DOHH2 (cell line): ENCODE data around the gene AFF4.
A peak's percentile ranks its signal among the peaks of the same experiment; 100 is the strongest.

ENCODE experiments used
- H3F3A ChIP-seq: fragments of 200-600 bp; sonication (generic), shearing (Covaris generic); 2 replicates; pipeline ENCODE4 v1.6.0; 2016; ENCODE audit warnings: antibody characterized with exemption, mild to moderate bottlenecking; ENCODE audit not compliant: control insufficient read depth, insufficient read depth
- H3K27ac ChIP-seq: fragments of 200-600 bp; sonication (generic); 2 replicates; pipeline ENCODE4 v1.5.1; 2014; ENCODE audit warnings: low read depth, mild to moderate bottlenecking, low read length, moderate library complexity
- H3K27me3 ChIP-seq: fragments of 200-600 bp; sonication (generic); 2 replicates; pipeline ENCODE4 v1.6.1; 2014; ENCODE audit warnings: mild to moderate bottlenecking, low read length, mixed read lengths; ENCODE audit not compliant: control insufficient read depth
- H3K36me3 ChIP-seq: fragments of 200-600 bp; sonication (generic); 2 replicates; pipeline ENCODE4 v1.6.1; 2014; ENCODE audit warnings: mild to moderate bottlenecking, low read length, moderate library complexity, mixed read lengths; ENCODE audit not compliant: control insufficient read depth
- H3K4me1 ChIP-seq: fragments of 200-600 bp; sonication (generic); 2 replicates; pipeline ENCODE4 v1.6.1; 2014; ENCODE audit warnings: mild to moderate bottlenecking, low read length, mixed read lengths; ENCODE audit not compliant: control insufficient read depth
- H3K4me2 ChIP-seq: fragments of 200-600 bp; sonication (generic); 2 replicates; pipeline ENCODE4 v1.6.0; 2014; ENCODE audit warnings: mild to moderate bottlenecking, low read length, moderate library complexity
- H3K4me3 ChIP-seq: fragments of 200-600 bp; sonication (generic); 2 replicates; pipeline ENCODE4 v1.5.1; 2014; ENCODE audit warnings: mild to moderate bottlenecking, low read length, mixed read lengths
- H3K79me2 ChIP-seq: fragments of 200-600 bp; sonication (generic); 2 replicates; pipeline ENCODE4 v1.6.1; 2014; ENCODE audit warnings: mild to moderate bottlenecking, low read length, mixed read lengths; ENCODE audit not compliant: control insufficient read depth
- H3K9me2 ChIP-seq: fragments of 200-600 bp; sonication (generic); replicated peaks from 2 replicates; pipeline ENCODE4 v1.6.1; 2014; ENCODE audit warnings: mild to moderate bottlenecking, low read length, mixed read lengths; ENCODE audit not compliant: control insufficient read depth
- H3K9me3 ChIP-seq: fragments of 200-600 bp; sonication (generic); 2 replicates; pipeline ENCODE4 v1.6.1; 2014; ENCODE audit warnings: antibody characterized with exemption, low read length, mixed read lengths; ENCODE audit not compliant: control insufficient read depth, insufficient read depth
- H4K20me1 ChIP-seq: fragments of 200-600 bp; sonication (generic); 2 replicates; pipeline ENCODE4 v1.6.0; 2014; ENCODE audit warnings: low read depth, mild to moderate bottlenecking, antibody characterized with exemption, low read length, moderate library complexity; ENCODE audit not compliant: control insufficient read depth, insufficient read depth
- CTCF ChIP-seq: fragments of 200-600 bp; sonication (generic); IDR thresholded peaks from one replicate; pipeline ENCODE4 v1.5.1; 2014; ENCODE audit warnings: antibody characterized with exemption, mild to moderate bottlenecking, low read depth, low read length; ENCODE audit not compliant: poor library complexity, severe bottlenecking
- EZH2phosphoT487 ChIP-seq: fragments of 200-600 bp; sonication (generic); IDR thresholded peaks from 2 replicates; pipeline ENCODE4 v1.6.1; 2017; ENCODE audit warnings: borderline replicate concordance, mild to moderate bottlenecking, antibody characterized with exemption, low read length, moderate library complexity, mixed read lengths

AFF4 gene

DNA sequence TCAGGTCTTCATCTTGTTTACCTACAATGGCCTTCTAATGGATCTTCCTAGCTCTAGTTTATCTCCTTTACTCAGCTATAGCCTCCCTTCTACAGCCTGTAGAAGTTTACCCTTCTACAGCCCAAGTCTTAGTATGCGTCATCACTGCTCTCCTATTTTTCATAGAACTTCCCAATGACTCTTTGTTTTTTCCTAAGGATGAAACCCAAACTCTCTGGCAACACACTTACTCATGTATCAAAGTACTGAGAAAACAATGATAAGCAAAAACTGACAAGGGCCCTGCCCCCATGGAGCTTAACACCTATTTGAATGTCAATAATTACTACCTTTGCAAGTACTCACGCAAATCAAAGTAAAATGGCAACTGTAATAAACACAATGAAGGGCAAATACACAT, 56.3 kb downstream of the AFF4 start:
- peaks cover 30% of the 10 kb centered on the region for H3K36me3 ChIP-seq
- H3K27ac ChIP-seq, result no peak overlapping the region
- H3K9me3 ChIP-seq, result no peaks in the 10 kb centered on the region
- H3K4me2 ChIP-seq, result no peak overlapping the region
- no peak overlapping the region for H3K4me3 ChIP-seq
- no peaks in the 10 kb centered on the region; the same call in 1 of the 2 replicates for H3F3A ChIP-seq
- no peaks in the 10 kb centered on the region for H3K79me2 ChIP-seq
- H3K4me1 ChIP-seq, result peaks cover 4% of the 10 kb centered on the region
- TF ChIP-seq EZH2phosphoT487, result no peak
- no peaks in the 10 kb centered on the region for H4K20me1 ChIP-seq
- no peaks in the 10 kb centered on the region for H3K9me2 ChIP-seq
- no peaks in the 10 kb centered on the region for H3K27me3 ChIP-seq

DNA sequence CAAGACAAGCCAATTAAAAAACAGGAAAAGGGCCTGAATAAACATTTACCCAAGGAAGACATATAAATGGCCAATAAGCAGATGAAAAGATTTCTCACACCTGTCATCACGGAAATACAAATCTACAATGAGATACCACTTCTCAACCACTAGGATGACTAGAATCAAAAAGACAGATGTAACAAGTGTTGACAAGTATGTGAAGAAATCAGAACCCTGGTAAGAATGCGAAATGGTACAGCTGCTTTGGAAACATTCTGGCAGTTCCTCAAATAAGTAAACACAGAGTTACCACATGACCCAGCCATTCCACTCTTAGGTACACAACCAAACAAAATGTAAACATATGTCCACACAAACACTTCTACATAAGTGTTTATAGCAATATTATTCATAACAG, 57.5 kb downstream of the AFF4 start:
- no peaks in the 10 kb centered on the region; the same call in 1 of the 2 replicates for H3F3A ChIP-seq
- no peaks in the 10 kb centered on the region for H3K27me3 ChIP-seq
- H3K79me2 ChIP-seq, result no peaks in the 10 kb centered on the region
- H3K9me3 ChIP-seq, result no peaks in the 10 kb centered on the region
- no peaks in the 10 kb centered on the region for H4K20me1 ChIP-seq
- peaks cover 34% of the 10 kb centered on the region for H3K36me3 ChIP-seq
- TF ChIP-seq EZH2phosphoT487 (no peak), CTCF (no peak)
- no peaks in the 10 kb centered on the region for H3K9me2 ChIP-seq
- no peak overlapping the region for H3K4me3 ChIP-seq
- H3K4me1 ChIP-seq, result peaks cover 16% of the 10 kb centered on the region
- no peak overlapping the region for H3K27ac ChIP-seq
- H3K4me2 ChIP-seq, result no peak overlapping the region

- no peak for TF ChIP-seq CTCF
- no peak for TF ChIP-seq EZH2phosphoT487
- H3K4me2 ChIP-seq, result peak overlapping the region; percentile 54
- H3K4me1 ChIP-seq, result peaks cover 20% of the 10 kb centered on the region
- no peaks in the 10 kb centered on the region for H3K79me2 ChIP-seq
- H3K27ac ChIP-seq, result peak overlapping the region; percentile 28
- H3K9me2 ChIP-seq, result no peaks in the 10 kb centered on the region
- no peaks in the 10 kb centered on the region for H4K20me1 ChIP-seq
- H3F3A ChIP-seq, result no peaks in the 10 kb centered on the region
- no peaks in the 10 kb centered on the region for H3K9me3 ChIP-seq
- peaks cover 45% of the 10 kb centered on the region for H3K36me3 ChIP-seq
- H3K27me3 ChIP-seq, result no peaks in the 10 kb centered on the region
- peak overlapping the region; percentile 29 for H3K4me3 ChIP-seq
Measured at GRCh38 chr5:132901730-132902129, 61.7 kb downstream of the AFF4 start.

- peak overlapping the region; percentile 54 for H3K4me2 ChIP-seq
- H3K36me3 ChIP-seq, result peaks cover 52% of the 10 kb centered on the region
- peak overlapping the region; percentile 28 for H3K27ac ChIP-seq
- TF ChIP-seq CTCF (no peak), EZH2phosphoT487 (no peak)
- no peaks in the 10 kb centered on the region for H3K79me2 ChIP-seq
- peak overlapping the region; percentile 29 for H3K4me3 ChIP-seq
- H3K4me1 ChIP-seq, result peaks cover 20% of the 10 kb centered on the region
- no peaks in the 10 kb centered on the region for H3F3A ChIP-seq
- no peaks in the 10 kb centered on the region for H3K9me3 ChIP-seq
- no peaks in the 10 kb centered on the region for H4K20me1 ChIP-seq
- H3K27me3 ChIP-seq, result no peaks in the 10 kb centered on the region
- H3K9me2 ChIP-seq, result no peaks in the 10 kb centered on the region
Measured at GRCh38 chr5:132901036-132901435, 62.4 kb downstream of the AFF4 start.
